Measurements from ENCODE around the gene HLCS.

DNA sequence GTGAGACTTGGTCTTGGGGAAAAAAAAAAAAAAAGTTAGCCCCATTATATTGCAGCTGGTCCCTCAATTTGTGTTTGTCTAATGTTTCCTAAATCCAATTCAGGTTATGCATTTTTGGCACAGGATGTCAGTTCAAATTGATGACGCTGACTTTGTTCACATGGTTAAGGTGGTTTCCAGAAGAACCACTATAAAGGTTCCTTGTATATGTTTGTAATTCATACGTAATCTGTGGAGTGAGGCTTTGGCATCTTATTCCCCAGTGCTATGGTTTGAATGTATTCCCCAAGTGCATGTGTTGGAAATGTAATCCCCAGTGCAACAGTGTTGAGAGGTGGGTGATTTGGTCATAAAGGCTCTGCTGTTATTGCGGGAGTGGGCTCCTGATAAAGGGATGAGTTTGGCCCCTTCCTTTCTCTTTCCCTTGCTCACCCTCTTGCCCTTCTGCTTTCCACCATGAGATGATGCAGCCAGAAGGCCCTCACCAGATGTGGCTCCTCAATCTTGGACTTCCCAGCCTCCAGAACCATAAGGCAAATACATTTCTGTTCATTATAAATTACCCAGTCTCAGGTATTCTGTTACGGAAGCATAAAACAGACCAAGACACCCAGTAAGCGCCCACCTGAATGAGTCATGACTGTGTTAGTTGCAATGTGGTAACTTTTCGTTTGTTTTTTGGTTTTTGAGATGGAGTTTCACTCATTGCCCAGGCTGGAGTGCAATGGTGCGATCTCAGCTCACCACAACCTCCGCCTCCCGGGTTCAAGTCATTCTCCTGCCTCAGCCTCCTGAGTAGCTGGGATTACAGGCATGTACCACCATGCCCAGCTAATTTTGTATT is 19.5 kb upstream of the HLCS start:
- TF ChIP-seq, protein P1, sequence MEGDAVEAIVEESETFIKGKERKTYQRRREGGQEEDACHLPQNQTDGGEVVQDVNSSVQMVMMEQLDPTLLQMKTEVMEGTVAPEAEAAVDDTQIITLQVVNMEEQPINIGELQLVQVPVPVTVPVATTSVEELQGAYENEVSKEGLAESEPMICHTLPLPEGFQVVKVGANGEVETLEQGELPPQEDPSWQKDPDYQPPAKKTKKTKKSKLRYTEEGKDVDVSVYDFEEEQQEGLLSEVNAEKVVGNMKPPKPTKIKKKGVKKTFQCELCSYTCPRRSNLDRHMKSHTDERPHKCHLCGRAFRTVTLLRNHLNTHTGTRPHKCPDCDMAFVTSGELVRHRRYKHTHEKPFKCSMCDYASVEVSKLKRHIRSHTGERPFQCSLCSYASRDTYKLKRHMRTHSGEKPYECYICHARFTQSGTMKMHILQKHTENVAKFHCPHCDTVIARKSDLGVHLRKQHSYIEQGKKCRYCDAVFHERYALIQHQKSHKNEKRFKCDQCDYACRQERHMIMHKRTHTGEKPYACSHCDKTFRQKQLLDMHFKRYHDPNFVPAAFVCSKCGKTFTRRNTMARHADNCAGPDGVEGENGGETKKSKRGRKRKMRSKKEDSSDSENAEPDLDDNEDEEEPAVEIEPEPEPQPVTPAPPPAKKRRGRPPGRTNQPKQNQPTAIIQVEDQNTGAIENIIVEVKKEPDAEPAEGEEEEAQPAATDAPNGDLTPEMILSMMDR (tag by site-specific recombination; IDR thresholded peaks at IDR 0.05): no peak
- TF ChIP-seq, protein P2, sequence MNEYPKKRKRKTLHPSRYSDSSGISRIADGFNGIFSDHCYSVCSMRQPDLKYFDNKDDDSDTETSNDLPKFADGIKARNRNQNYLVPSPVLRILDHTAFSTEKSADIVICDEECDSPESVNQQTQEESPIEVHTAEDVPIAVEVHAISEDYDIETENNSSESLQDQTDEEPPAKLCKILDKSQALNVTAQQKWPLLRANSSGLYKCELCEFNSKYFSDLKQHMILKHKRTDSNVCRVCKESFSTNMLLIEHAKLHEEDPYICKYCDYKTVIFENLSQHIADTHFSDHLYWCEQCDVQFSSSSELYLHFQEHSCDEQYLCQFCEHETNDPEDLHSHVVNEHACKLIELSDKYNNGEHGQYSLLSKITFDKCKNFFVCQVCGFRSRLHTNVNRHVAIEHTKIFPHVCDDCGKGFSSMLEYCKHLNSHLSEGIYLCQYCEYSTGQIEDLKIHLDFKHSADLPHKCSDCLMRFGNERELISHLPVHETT (tag by site-specific recombination; IDR thresholded peaks at IDR 0.05): no peak
- TF ChIP-seq, protein P3, sequence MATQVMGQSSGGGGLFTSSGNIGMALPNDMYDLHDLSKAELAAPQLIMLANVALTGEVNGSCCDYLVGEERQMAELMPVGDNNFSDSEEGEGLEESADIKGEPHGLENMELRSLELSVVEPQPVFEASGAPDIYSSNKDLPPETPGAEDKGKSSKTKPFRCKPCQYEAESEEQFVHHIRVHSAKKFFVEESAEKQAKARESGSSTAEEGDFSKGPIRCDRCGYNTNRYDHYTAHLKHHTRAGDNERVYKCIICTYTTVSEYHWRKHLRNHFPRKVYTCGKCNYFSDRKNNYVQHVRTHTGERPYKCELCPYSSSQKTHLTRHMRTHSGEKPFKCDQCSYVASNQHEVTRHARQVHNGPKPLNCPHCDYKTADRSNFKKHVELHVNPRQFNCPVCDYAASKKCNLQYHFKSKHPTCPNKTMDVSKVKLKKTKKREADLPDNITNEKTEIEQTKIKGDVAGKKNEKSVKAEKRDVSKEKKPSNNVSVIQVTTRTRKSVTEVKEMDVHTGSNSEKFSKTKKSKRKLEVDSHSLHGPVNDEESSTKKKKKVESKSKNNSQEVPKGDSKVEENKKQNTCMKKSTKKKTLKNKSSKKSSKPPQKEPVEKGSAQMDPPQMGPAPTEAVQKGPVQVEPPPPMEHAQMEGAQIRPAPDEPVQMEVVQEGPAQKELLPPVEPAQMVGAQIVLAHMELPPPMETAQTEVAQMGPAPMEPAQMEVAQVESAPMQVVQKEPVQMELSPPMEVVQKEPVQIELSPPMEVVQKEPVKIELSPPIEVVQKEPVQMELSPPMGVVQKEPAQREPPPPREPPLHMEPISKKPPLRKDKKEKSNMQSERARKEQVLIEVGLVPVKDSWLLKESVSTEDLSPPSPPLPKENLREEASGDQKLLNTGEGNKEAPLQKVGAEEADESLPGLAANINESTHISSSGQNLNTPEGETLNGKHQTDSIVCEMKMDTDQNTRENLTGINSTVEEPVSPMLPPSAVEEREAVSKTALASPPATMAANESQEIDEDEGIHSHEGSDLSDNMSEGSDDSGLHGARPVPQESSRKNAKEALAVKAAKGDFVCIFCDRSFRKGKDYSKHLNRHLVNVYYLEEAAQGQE (tag by site-specific recombination; IDR thresholded peaks at IDR 0.05): no peak
- TF ChIP-seq, protein P4, sequence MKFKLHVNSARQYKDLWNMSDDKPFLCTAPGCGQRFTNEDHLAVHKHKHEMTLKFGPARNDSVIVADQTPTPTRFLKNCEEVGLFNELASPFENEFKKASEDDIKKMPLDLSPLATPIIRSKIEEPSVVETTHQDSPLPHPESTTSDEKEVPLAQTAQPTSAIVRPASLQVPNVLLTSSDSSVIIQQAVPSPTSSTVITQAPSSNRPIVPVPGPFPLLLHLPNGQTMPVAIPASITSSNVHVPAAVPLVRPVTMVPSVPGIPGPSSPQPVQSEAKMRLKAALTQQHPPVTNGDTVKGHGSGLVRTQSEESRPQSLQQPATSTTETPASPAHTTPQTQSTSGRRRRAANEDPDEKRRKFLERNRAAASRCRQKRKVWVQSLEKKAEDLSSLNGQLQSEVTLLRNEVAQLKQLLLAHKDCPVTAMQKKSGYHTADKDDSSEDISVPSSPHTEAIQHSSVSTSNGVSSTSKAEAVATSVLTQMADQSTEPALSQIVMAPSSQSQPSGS (tag by site-specific recombination; IDR thresholded peaks at IDR 0.05; ENCODE audit: low read depth): no peak
- TF ChIP-seq ZNF776 (tag by site-specific recombination; IDR thresholded peaks at IDR 0.05; ENCODE audit: borderline replicate concordance) (no peak), ZNF394 (tag by site-specific recombination; IDR thresholded peaks at IDR 0.05; ENCODE audit: borderline replicate concordance) (no peak), ZNF585B (tag by site-specific recombination; IDR thresholded peaks at IDR 0.05) (no peak), ZNF664 (tag by site-specific recombination; IDR thresholded peaks at IDR 0.05) (no peak)
- TF ChIP-seq, protein P5, sequence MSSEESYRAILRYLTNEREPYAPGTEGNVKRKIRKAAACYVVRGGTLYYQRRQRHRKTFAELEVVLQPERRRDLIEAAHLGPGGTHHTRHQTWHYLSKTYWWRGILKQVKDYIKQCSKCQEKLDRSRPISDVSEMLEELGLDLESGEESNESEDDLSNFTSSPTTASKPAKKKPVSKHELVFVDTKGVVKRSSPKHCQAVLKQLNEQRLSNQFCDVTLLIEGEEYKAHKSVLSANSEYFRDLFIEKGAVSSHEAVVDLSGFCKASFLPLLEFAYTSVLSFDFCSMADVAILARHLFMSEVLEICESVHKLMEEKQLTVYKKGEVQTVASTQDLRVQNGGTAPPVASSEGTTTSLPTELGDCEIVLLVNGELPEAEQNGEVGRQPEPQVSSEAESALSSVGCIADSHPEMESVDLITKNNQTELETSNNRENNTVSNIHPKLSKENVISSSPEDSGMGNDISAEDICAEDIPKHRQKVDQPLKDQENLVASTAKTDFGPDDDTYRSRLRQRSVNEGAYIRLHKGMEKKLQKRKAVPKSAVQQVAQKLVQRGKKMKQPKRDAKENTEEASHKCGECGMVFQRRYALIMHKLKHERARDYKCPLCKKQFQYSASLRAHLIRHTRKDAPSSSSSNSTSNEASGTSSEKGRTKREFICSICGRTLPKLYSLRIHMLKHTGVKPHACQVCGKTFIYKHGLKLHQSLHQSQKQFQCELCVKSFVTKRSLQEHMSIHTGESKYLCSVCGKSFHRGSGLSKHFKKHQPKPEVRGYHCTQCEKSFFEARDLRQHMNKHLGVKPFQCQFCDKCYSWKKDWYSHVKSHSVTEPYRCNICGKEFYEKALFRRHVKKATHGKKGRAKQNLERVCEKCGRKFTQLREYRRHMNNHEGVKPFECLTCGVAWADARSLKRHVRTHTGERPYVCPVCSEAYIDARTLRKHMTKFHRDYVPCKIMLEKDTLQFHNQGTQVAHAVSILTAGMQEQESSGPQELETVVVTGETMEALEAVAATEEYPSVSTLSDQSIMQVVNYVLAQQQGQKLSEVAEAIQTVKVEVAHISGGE (tag by site-specific recombination; conservative IDR thresholded peaks at IDR 0.05; ENCODE audit: low read depth): no peak
